SIG-M5 (cell line): Measurements from ENCODE around the gene CDC27.
"Not testable (repeated sequence)": the region's sequence is repeated elsewhere in the genome, so short reads cannot be mapped to it uniquely, and the experiment has no call there.

Source experiments
- DNase-seq: peaks from one replicate; lab custom pipeline; 2025; lab: John Stamatoyannopoulos, UW

The CDC27 gene

GRCh38 chr17:47134354-47134753 is 54.7 kb downstream of the CDC27 start:
- DNase-seq, result not testable (repeated sequence)

- no peak for DNase-seq
These were observed 57.3 kb downstream of the CDC27 start for GRCh38 chr17:47131761-47132160.

- DNase-seq, result not testable (repeated sequence)
These were observed 62.3 kb downstream of the CDC27 start for GRCh38 chr17:47126835-47127234.

GRCh38 chr17:47123262-47123661 is 65.8 kb downstream of the CDC27 start:
- not testable (repeated sequence) for DNase-seq

GRCh38 chr17:47120521-47121095 is 68.5 kb downstream of the CDC27 start:
- no peak for DNase-seq

GRCh38 chr17:47119746-47120520 is 69.2 kb downstream of the CDC27 start:
- DNase-seq, result no peak

- DNase-seq, result no peak
These were observed 71.7 kb downstream of the CDC27 start for GRCh38 chr17:47117386-47117785.

- no peak for DNase-seq
These were observed 83.0 kb downstream of the CDC27 start for GRCh38 chr17:47106130-47106529.

GRCh38 chr17:47105246-47105645 is 83.8 kb downstream of the CDC27 start:
- DNase-seq, result not testable (repeated sequence)

- DNase-seq, result no peak
These were observed 86.2 kb downstream of the CDC27 start for GRCh38 chr17:47102914-47103313.

- peak; percentile 22 for DNase-seq
These were observed 88.9 kb downstream of the CDC27 start for GRCh38 chr17:47099987-47100711.

- no peak for DNase-seq
These were observed 89.6 kb downstream of the CDC27 start for GRCh38 chr17:47099451-47099986.

GRCh38 chr17:47096343-47096742 is 92.8 kb downstream of the CDC27 start:
- DNase-seq, result no peak

- DNase-seq, result no peak
These were observed 93.8 kb downstream of the CDC27 start for GRCh38 chr17:47095268-47095667.

GRCh38 chr17:47087093-47087492 is 102.0 kb downstream of the CDC27 start:
- DNase-seq, result no peak

- DNase-seq, result no peak
These were observed 103.4 kb downstream of the CDC27 start for GRCh38 chr17:47085736-47086135.

- no peak for DNase-seq
These were observed 110.3 kb downstream of the CDC27 start for GRCh38 chr17:47078801-47079200.

GRCh38 chr17:47077576-47077975 is 111.5 kb downstream of the CDC27 start:
- DNase-seq, result no peak

- no peak for DNase-seq
These were observed 112.9 kb downstream of the CDC27 start for GRCh38 chr17:47076171-47076570.

- not testable (repeated sequence) for DNase-seq
These were observed 114.7 kb downstream of the CDC27 start for GRCh38 chr17:47074361-47074760.

GRCh38 chr17:47073629-47074028 is 115.5 kb downstream of the CDC27 start:
- DNase-seq, result not testable (repeated sequence)

- no peak for DNase-seq
These were observed 116.2 kb downstream of the CDC27 start for GRCh38 chr17:47072886-47073285.

GRCh38 chr17:47071171-47071570 is 117.9 kb downstream of the CDC27 start:
- DNase-seq, result not testable (repeated sequence)
